NCI-H146 (cell line): ENCODE results near the gene ADGRB3.

Experiments
- DNase-seq: peaks from one replicate; lab custom pipeline; 2025; lab: John Stamatoyannopoulos, UW

Gene ADGRB3

GRCh38 chr6:68704485-68704884 lies 69.4 kb downstream of the ADGRB3 start:
- DNase-seq, result no peak

GRCh38 chr6:68709091-68709490 lies 74.0 kb downstream of the ADGRB3 start:
- DNase-seq, result no peak

GRCh38 chr6:68709882-68710281 lies 74.8 kb downstream of the ADGRB3 start:
- no peak for DNase-seq

DNA sequence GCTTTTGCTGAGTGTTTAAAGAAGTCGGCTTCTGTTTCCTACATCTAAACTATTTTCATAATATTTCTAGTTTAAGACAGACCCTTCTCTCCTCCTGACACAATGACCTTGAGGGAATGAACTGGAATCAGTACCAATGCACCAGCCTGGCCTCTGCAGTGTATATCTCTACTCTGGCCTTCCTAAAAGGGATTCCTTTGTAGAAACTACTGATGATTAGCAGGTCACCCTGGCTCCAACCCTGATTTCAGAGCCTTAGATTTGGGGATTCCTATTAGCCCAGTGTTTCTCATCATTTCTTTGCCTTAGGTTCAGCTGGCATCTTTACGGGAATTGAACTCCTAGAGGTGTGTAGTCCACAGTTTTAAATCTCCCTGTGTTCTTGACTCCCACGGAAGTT lies 75.4 kb downstream of the ADGRB3 start:
- DNase-seq, result no peak

DNA sequence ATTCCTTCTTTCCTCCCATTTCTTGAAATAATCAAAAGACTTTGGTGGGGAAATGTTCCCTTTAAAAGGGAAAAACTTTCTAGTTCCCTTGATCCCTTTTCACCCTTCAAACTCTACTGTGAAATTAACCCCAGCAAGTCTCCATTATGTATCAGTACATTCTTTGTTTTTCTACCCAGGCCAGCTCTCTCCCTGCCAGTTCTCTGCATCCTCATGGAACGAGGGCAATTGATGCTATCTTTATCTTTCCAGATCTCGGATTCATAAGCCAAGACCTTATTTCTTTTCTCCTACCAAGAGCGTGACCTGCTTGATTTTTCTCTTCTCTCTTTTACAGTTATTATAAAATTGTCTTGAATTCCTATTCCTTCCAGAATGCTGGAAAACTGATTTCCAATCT lies 75.8 kb downstream of the ADGRB3 start:
- no peak for DNase-seq

- DNase-seq, result no peak
Observed at GRCh38 chr6:68711386-68712000, 76.4 kb downstream of the ADGRB3 start.

DNA sequence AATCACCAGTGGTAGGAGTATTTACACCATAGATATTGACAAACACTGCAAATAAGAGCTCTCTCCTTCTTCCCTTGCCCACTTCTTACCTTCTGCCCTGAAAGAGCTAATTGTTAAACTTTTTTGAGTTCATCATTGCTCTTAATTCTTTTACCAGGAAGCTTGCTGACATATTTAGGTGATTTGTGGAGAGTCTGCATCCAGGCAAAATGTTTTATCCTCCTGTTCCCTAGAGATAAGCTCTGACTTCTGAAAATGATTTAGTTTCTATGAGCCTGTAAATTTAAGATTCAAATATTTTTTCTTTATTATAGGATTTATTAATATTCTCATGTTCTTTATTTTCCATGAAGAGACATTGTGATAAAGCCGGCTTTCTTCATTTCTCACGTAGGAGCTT lies 81.5 kb downstream of the ADGRB3 start:
- DNase-seq, result no peak

DNA sequence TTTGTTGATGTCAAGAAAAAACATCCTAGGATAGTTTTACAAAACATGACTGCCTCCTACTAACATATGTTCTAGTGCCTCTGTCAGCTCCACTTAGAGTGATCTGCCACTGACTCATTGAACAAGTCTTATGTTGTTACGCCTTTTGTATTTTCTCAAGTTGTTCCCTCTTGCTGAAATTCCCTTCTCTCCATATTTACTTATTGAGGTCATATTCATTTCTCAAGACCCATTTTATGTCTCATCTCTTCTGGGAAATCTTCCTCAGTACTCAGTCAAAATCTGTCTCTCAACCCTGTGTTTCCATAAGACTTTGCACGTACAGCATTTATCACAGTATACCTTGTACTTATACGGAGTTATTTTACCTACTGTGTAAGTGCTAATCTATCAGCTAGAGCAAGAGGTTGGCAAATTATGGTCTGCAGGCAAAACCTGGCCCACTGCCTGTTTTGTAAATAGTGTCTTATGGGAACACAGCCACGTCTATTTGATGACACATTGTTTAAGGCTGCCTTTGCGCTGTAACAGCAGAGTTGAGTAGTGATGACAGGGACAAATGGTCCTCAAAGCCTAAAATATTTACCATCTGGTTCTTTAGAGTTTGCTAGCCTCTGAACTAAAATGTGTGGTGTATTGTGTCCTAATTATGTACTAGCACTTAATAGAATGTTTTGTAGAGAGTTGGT lies 83.4 kb downstream of the ADGRB3 start:
- no peak for DNase-seq

DNA sequence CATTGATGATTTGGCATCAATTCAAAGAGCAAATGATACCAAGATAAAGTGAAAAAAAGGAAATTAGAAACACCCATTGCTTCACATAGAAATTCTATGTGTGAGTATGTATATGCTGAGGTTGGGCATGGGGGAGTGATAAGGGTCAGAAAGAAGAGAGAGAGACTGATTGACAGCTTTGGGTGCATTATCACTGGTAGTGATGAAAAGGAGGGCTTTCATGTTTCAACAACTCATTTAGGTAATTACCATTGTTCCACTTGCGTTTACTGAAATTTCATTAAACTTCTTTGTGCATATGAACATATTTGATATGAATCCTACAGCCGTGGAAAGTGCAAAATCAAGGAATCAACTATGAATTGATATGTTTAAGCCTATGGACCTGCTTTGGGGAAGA lies 84.7 kb downstream of the ADGRB3 start:
- no peak for DNase-seq

- no peak for DNase-seq
Observed at GRCh38 chr6:68722891-68723527, 87.9 kb downstream of the ADGRB3 start.

GRCh38 chr6:68724060-68724459 lies 89.0 kb downstream of the ADGRB3 start:
- DNase-seq, result no peak

- no peak for DNase-seq
Observed at GRCh38 chr6:68726337-68726736, 91.3 kb downstream of the ADGRB3 start.

DNA sequence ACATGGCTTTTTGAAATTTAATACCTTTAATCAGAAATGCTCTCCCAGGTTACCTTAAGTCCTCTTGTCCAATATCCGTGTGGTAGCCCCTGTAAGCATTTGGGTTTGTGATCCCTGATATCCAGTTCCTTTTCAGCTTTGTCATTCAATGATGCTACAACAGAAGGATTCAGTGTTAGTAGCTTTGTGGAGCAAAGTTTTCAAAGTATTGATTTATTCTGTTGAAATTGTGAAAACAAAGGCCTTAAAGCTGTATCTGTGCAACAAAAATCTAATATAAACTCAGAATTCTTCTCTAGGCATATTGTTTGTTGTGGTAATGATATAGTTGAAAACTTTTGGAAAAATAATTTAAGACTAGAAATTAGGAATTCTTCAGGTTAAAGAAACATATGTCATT lies 91.9 kb downstream of the ADGRB3 start:
- no peak for DNase-seq

DNA sequence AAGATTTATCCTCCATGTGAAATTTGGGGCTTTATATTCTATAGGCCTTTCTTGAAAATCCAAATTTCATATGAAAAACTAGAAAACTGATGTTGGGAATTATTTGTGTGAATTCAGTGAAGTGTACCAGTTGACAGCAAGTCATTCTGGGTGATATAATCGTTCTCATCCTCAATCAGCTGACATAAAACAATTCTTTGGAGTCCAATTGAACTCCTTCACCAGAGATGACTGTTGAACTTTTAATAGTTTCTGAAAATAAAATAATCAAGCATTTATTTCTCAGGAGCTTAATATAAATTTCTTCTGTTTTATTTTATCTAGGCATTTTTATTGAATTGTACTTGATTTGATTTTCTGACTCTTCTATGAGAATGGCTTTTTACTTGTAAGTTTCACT lies 92.6 kb downstream of the ADGRB3 start:
- no peak for DNase-seq

GRCh38 chr6:68728159-68728979 lies 93.3 kb downstream of the ADGRB3 start:
- no peak for DNase-seq

DNA sequence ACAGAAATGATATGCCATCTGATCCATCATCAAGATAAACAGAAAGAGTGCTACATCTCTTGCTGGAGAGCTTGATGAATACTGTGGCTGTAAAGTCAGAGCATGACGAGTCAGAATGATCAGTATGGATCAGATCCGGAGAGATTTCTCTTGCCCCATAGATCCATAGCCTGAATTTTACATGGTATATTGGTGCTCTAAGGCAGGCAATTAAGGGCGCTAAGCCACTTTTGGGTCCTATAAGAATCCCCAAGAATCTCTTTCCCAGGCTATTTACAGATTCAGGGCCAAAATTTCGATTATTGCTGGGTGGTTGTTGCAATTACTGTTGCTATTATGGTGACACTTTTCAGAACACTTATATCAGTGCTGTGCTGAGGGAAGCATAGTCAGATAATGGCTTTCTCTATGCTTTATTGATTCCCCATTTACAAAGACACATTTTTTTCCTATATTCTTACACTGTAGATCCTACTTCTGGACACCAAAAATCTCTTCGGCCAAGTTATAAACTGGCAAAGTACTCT lies 94.4 kb downstream of the ADGRB3 start:
- no peak for DNase-seq

DNA sequence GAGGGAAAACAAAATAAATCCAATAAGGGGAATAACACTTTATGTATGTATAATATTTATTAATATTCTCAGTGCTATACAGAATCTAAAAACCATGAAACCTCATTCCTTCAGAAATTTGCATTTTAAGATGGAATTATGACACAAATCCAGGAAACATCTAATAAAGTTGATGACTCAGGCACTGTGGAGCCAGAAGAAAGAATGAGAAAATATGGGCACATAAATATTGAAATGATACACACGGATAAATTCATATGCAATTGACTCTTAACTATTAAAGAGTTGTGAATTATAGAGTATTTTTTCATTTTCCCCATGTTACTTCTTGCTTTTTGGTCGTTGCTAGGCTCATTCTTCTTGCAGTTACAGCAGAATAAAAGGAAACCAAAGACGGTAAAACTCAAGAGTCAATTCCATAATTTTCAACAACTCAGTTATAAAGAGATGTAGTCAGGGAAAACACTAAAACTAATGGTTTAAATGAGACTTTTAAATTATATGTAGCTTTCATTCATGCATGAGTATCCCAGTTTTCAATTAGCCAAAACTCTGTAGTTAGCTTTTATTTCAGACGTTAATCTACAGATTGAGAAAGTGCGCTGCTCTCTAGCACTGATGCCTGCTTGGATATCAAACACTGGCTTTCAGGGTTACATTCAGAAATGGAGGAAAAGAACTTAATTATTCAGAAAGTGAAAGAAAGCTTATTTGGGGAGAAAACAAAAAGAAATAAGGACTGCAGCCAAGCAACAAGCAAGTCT lies 95.4 kb downstream of the ADGRB3 start:
- DNase-seq, result no peak

GRCh38 chr6:68732423-68732822 lies 97.3 kb downstream of the ADGRB3 start:
- no peak for DNase-seq

DNA sequence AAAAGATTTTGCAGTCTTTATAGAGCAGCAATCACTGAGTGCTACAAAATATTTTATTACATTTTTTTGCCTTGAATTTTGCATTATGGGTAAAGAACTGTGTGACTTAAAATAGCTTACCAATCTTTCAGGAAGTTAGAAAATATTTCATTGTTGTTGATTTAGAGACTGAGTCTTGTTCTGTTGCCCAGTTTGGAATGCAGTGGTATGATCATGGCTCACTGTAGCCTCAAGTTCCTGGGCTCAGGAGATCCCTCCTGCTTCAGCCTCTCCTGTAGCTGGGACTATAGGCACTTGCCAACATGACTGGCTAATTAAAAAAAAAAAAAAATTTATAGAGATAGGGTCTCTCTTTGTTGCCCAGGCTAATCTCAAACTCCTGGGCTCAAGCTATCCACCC lies 100.8 kb downstream of the ADGRB3 start:
- DNase-seq, result no peak

DNA sequence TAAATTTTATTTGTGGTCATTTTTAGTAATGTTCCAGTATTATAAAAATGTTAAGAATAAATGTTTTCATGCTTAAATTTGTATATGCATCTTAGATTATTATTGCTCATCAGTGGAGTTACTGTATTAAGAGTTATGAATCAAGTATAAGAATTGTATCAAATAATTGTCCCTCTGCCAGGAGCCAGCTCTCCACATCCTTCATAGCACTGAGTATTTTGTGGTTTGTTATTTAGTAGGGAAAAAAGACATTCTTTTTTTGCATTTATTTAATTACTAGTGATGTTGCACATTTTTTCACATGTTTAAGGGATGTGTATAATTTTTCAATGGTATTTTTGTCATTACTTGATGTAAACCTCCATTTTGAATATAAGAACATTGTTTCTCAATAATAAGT lies 102.0 kb downstream of the ADGRB3 start:
- DNase-seq, result no peak

- no peak for DNase-seq
Observed at GRCh38 chr6:68738039-68738438, 103.0 kb downstream of the ADGRB3 start.
